ENCODE data around the gene SNAP47. TPM values are rescaled to one million over a fixed set of nuclear protein-coding genes. Genes with fewer than 3 reads are reported as not detected.

SNAP47 gene
- total and polyA plus RNA-seq, 9 of the 15 experiments (the other 6 are each of a cell fraction or from before 2014, with no cell fraction given) = 2.5 to 41.3 (median 32.6) TPM

GRCh38 chr1:227734856-227735538 is at the start of gene SNAP47, which contains the start of gene JMJD4 (continued):
- no peak for TF ChIP-seq BRCA1 (IDR thresholded peaks at IDR 0.05)
- no peak for TF ChIP-seq BRCA1 (CRISPR knock-in tag; IDR thresholded peaks at IDR 0.05)
- peak; percentile 69 for TF ChIP-seq SMAD1 (IDR thresholded peaks at IDR 0.05; ENCODE audit: low read depth, low read length, partially characterized antibody)
- no peak for TF ChIP-seq PYGO2 (tag; IDR thresholded peaks at IDR 0.05)
- 0 out of 2 replicates have a peak, but pooled peaks have one; percentile 19 for TF ChIP-seq PHB (CRISPR knock-in tag; IDR thresholded peaks at IDR 0.05)
- peak; percentile 70 to 77 for TF ChIP-seq E2F6 (IDR thresholded peaks at IDR 0.05; ENCODE audit: borderline replicate concordance in 1 of 2, extremely low read depth in 1 of 2, insufficient read depth in 1 of 2, insufficient read length in 1 of 2, low read depth in 1 of 2, low read length in 1 of 2, poor library complexity in 1 of 2, severe bottlenecking in 1 of 2)
- TF ChIP-seq KDM2B (CRISPR knock-in tag; IDR thresholded peaks at IDR 0.05) = 0 out of 2 replicates have a peak, but pooled peaks have one; percentile 44
- TF ChIP-seq SAFB2 (IDR thresholded peaks at IDR 0.05; ENCODE audit: borderline replicate concordance, low read depth, low read length, severe bottlenecking) = no peak
- peak; percentile 87 for TF ChIP-seq L3MBTL2 (IDR thresholded peaks at IDR 0.05)
- TF ChIP-seq TGIF2 (CRISPR knock-in tag; IDR thresholded peaks at IDR 0.05) = 0 out of 2 replicates have a peak, but pooled peaks have one; percentile 67
- peak; percentile 39; the same call in 1 of the 2 replicates for TF ChIP-seq ZNF431 (CRISPR knock-in tag; IDR thresholded peaks at IDR 0.05)
- TF ChIP-seq PCBP1 (IDR thresholded peaks at IDR 0.05; ENCODE audit: low read depth, low read length, poor library complexity, severe bottlenecking) = no peak
- TF ChIP-seq, protein P1, sequence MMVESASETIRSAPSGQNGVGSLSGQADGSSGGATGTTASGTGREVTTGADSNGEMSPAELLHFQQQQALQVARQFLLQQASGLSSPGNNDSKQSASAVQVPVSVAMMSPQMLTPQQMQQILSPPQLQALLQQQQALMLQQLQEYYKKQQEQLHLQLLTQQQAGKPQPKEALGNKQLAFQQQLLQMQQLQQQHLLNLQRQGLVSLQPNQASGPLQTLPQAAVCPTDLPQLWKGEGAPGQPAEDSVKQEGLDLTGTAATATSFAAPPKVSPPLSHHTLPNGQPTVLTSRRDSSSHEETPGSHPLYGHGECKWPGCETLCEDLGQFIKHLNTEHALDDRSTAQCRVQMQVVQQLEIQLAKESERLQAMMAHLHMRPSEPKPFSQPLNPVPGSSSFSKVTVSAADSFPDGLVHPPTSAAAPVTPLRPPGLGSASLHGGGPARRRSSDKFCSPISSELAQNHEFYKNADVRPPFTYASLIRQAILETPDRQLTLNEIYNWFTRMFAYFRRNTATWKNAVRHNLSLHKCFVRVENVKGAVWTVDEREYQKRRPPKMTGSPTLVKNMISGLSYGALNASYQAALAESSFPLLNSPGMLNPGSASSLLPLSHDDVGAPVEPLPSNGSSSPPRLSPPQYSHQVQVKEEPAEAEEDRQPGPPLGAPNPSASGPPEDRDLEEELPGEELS (CRISPR knock-in tag; IDR thresholded peaks at IDR 0.05; ENCODE audit: borderline replicate concordance) = 0 out of 2 replicates have a peak, but pooled peaks have one; percentile 39
- no peak for TF ChIP-seq GATA2 (CRISPR knock-in tag; IDR thresholded peaks at IDR 0.05)
- peak; percentile 81 to 89; a peak in 3 of 4 replicates for TF ChIP-seq ZNF639 (CRISPR knock-in tag; conservative IDR thresholded peaks at IDR 0.05 in 1 of 2, IDR thresholded peaks at IDR 0.05 in 1 of 2)
- TF ChIP-seq CREM (IDR thresholded peaks at IDR 0.05; ENCODE audit: low read depth) = peak; percentile 91
- TF ChIP-seq ATF1 (CRISPR knock-in tag; IDR thresholded peaks at IDR 0.05) = peak; percentile 42; the same call in 1 of the 2 replicates
- TF ChIP-seq ATF1 (tag; IDR thresholded peaks at IDR 0.05) = peak; percentile 84
- TF ChIP-seq ZNF24 (IDR thresholded peaks at IDR 0.05) = peak; percentile 76; the same call in 1 of the 2 replicates
- peak; percentile 86 for TF ChIP-seq ZKSCAN1 (IDR thresholded peaks at IDR 0.05; ENCODE audit: low read depth, low read length)
- peak; percentile 89 to 96; a peak in 3 of 4 replicates for TF ChIP-seq UBTF (IDR thresholded peaks at IDR 0.05; ENCODE audit: borderline replicate concordance in 1 of 2, low read depth in 2 of 2, low read length in 2 of 2)
